HG03558 (cell line): ENCODE results near the gene ZNF629.

Experiments
- ATAC-seq: cut with Tn5 transposase; IDR thresholded peaks from one replicate; pipeline ENCODE4 v1.9.1; 2021; ENCODE audit warnings: moderate number of reproducible peaks; ENCODE audit not compliant: unreplicated experiment; ENCODE audit errors: extremely low read depth

ZNF629 gene

DNA sequence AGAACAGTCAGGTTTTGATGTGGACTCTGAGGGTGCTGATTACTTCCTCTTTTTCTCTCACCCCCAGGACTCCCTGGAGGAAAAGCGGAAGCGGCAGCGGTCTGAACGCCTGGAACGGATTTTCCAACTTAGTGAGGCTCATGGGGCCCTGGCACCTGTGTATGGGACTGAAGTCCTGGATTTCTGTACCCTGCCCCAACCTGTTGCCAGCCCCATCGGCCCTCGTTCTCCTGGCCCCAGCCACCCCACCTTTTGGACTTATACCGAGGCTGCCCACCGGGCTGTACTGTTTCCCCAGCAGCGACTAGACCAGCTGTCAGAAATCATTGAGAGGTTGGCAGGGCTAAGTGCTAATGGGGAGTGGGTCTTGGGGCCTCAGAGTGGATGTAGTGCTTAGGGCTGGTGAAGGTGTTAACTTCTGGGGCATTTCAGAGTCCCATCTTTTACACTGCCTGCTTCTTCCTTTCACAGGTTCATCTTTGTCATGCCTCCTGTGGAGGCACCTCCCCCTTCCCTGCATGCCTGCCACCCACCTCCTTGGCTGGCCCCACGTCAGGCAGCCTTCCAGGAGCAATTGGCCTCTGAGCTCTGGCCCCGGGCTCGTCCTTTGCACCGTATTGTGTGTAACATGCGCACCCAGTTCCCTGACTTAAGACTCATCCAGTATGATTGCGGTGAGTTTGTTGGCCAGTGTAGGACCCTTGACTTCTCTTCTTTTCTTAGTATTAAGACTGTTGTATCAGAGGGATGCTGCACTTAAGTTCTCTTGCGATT lies 57.9 kb downstream of the ZNF629 start:
- no peak for ATAC-seq
